Heart right ventricle (tissue), 16 donors: ENCODE results near the gene AXIN1. TPM values are rescaled to one million over a fixed set of nuclear protein-coding genes. Genes with fewer than 3 reads are reported as not detected.
"Not testable (repeated sequence)": the region's sequence is repeated elsewhere in the genome, so short reads cannot be mapped to it uniquely, and the experiment has no call there.

ENCODE experiments used
- ATAC-seq, 8 donors: fragments of 200-7000 bp; cut with Tn5 transposase; one replicate each; pipeline ENCODE4 v1.9.1; 2020; ENCODE audit warnings: mild to moderate bottlenecking in 8 of 8, moderate library complexity in 8 of 8, moderate number of reproducible peaks in 1 of 8
- DNase-seq, 2 donors: peaks; one replicate each; pipeline ENCODE4 v3.0.0-alpha.2; 2020
- H3K27ac ChIP-seq, 10 donors: fragments of 200-600 bp; sonication (generic) in 2 of 10; one replicate each; pipeline versions ENCODE4 v1.5.0 to v1.8.0; 2020 to 2022; ENCODE audit warnings: mild to moderate bottlenecking in 3 of 10
- H3K27me3 ChIP-seq, 7 donors: fragments of 200-600 bp; one replicate each; pipeline ENCODE4 v1.8.0; 2021 to 2022; ENCODE audit warnings: mild to moderate bottlenecking in 2 of 7
- H3K36me3 ChIP-seq, 9 donors: fragments of 200-600 bp; sonication (generic) in 1 of 9; one replicate each; pipeline versions ENCODE4 v1.5.0 to v1.8.0; 2020 to 2022; ENCODE audit warnings: mild to moderate bottlenecking in 2 of 9
- H3K4me1 ChIP-seq, 9 donors: fragments of 200-600 bp; sonication (generic) in 1 of 9; one replicate each; pipeline versions ENCODE4 v1.5.0 to v1.8.0; 2020 to 2022; ENCODE audit warnings: mild to moderate bottlenecking in 4 of 9
- H3K4me3 ChIP-seq, 10 donors: fragments of 200-600 bp; sonication (generic) in 2 of 10; one replicate each; pipeline versions ENCODE4 v1.5.0 to v1.8.0; 2020 to 2022; ENCODE audit warnings: mild to moderate bottlenecking in 7 of 10, moderate library complexity in 2 of 10
- H3K9me3 ChIP-seq, 11 donors: fragments of 200-600 bp in 10 of 11; sonication (generic) in 2 of 11; one replicate each; pipeline versions ENCODE4 v1.5.0 to v1.8.0; 2013 to 2022; ENCODE audit warnings: mild to moderate bottlenecking in 2 of 11, control low read depth in 1 of 11, moderate library complexity in 1 of 11
- CTCF ChIP-seq, 9 donors: fragments of 200-600 bp; sonication (generic) in 2 of 9; IDR thresholded peaks; one replicate each; pipeline versions ENCODE4 v1.5.0 to v1.8.0; 2021 to 2022; ENCODE audit warnings: antibody characterized with exemption in 9 of 9, mild to moderate bottlenecking in 5 of 9, moderate library complexity in 1 of 9
- WGBS, 2 donors: extraction: QIAGEN DNeasy Blood & Tissue Kit; methylation state at CpG; one replicate each; pipeline ENCODE4 v1.1.7; 2013; ENCODE audit warnings: inconsistent platforms in 1 of 2; 5-methylcytosine and 5-hydroxymethylcytosine counted together
- intact Hi-C, 10 donors: fragments of 100-400 bp; cut with DNase I; formaldehyde crosslinking; loops; one replicate each; pipeline versions ENCODE4 v1.11.1 to v1.14.2; 2022
- polyA plus RNA-seq, 2 donors: library from polyadenylated mRNA; stranded (reverse); fragments of 200-250 nt; gene quantifications; one replicate each; pipeline ENCODE4 v1.2.3, GENCODE V29; 2013
- total RNA-seq, 10 donors: library from RNA; stranded (reverse); fragmentation: NEBNext Ultra II Directional in 3 of 10; extraction: Animal tissue kit (Norgen Biotek cat#: 25700) in 3 of 10; gene quantifications; one replicate each; pipeline versions ENCODE4 v1.2.1 to v1.2.4, GENCODE V29; 2021 to 2023
- donor health status: Arrhythmogenic right ventricular cardiomyopathy.
- donor health status: ischemic (EF 13 %, LVEDD 7.1; RV severe dilation, severe dysfunction).
- donor health status: healthy with polysubstance abuse.
- donor health status: DM: no; HTN: yes; CAD: no.
- donor health status: DM: no; HTN: no; CAD: no.
- donor health status: ischemic (EF 25% LVEDD 6.9; RV normal size, moderate dysfunction).
- donor health status: ischemic (EF 25% LVEDD 5.7; RV mildly dilated, moderate dysfunction).
- donor health status: healthy.
- donor health status: DM: yes; HTN: yes; CAD: no.
- donor health status: Ischemic cardiomyopathy.
- donor health status: ischemic (EF 35%, LVEDD 5.7; RV mildly dilated, moderate dysfunction).
- donor health status: nonischemic (EF 11% LVEDD 7.7; RV severe dilation, severe dysfunction).
- donor health status: DM: yes; HTN: yes; CAD: no.
- donor health status: PGD.
- donor health status: ischemic (EF 29% LVEDD 5.4; RV normal size, mild dysfunction).
- donor health status: nonischemic (EF 23%, LVEDD 6.1; RV moderate dilation, normal function).

The AXIN1 gene
- total and polyA plus RNA-seq, 12 donors = 7.7 to 16.1 (median 9.5) TPM

DNA sequence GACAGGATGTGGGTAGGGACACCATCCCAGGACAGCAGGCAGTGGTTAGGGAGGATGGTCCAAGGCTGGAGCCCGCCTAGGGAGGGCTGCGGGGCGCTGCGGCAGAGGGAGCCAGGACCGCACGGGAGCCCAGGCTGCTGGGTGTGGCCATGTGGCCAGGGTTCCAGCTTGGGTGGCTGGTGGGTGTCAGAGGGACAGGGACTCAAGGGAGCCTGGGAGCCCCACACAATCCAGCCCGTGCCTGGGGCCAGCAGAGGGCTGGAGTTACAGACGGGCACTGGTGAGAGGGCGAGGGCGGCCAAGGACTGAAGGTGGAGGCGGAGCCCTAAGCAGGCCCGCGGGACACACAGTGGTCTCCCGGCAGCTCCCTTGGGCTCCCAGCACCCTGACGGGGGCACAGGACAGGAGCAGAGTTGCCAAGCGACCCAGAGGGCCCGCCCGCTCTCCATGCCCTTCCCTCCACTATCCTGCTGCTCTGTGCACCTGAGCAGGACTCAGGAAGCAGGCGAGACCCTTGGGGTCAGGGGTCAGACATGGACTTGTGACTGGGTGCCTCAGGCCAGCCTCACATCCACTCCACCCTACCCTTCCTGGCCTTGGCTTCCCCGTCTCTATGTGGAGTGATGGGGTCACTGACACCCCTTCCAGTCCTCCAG is 10.7 kb upstream of the AXIN1 start:
- WGBS, 2 donors = 55 to 68% methylated on average over 20 of the region's 20 CpGs
- Histone ChIP-seq H3K27me3 (peaks cover 0 to 13% (median 3%) of the 10 kb centered on the region in 7 donors), H3K4me1 (peaks cover 0 to 7% (median 0%) of the 10 kb centered on the region in 9 donors), H3K36me3 (peaks cover 0 to 22% (median 19%) of the 10 kb centered on the region in 9 donors), H3K9me3 (no peaks in the 10 kb centered on the region), H3K27ac (no peak overlapping the region), H3K4me3 (no peak overlapping the region)
- DNase-seq (no peak), ATAC-seq (no peak)
- intact Hi-C loops = loop anchor here in 7 of 10 donors (2.0 to 5.0 kb wide), 3 partner anchors 246 to 256 kb away; no protein-coding TSS in a partner anchor
- TF ChIP-seq CTCF (IDR thresholded peaks at IDR 0.05) = no peak

DNA sequence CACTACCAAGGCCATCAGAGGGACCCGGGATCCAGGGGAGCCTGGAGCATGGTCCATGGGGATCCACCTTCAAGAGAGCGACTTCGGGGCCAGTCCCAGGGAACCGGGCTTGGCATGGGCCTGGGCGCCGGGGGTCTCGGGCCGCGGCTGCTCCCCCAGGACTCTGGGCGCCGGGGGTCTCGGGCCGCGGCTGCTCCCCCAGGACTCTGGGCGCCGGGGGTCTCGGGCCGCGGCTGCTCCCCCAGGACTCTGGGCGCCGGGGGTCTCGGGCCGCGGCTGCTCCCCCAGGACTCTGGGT is 10.1 kb upstream of the AXIN1 start:
- not testable (repeated sequence) for H3K4me1 ChIP-seq, H3K9me3 ChIP-seq, ATAC-seq, DNase-seq, H3K27ac ChIP-seq, H3K4me3 ChIP-seq
- intact Hi-C loops = loop anchor here in 7 of 10 donors (2.0 to 5.0 kb wide), 3 partner anchors 245 to 256 kb away; no protein-coding TSS in a partner anchor
- WGBS, 2 donors = 76 to 88% methylated on average over 12 to 23 of the region's 24 CpGs
- H3K36me3 ChIP-seq = peaks cover 0 to 16% (median 13%) of the 10 kb centered on the region in 9 donors
- H3K27me3 ChIP-seq = peaks cover 0 to 13% (median 3%) of the 10 kb centered on the region in 7 donors

DNA sequence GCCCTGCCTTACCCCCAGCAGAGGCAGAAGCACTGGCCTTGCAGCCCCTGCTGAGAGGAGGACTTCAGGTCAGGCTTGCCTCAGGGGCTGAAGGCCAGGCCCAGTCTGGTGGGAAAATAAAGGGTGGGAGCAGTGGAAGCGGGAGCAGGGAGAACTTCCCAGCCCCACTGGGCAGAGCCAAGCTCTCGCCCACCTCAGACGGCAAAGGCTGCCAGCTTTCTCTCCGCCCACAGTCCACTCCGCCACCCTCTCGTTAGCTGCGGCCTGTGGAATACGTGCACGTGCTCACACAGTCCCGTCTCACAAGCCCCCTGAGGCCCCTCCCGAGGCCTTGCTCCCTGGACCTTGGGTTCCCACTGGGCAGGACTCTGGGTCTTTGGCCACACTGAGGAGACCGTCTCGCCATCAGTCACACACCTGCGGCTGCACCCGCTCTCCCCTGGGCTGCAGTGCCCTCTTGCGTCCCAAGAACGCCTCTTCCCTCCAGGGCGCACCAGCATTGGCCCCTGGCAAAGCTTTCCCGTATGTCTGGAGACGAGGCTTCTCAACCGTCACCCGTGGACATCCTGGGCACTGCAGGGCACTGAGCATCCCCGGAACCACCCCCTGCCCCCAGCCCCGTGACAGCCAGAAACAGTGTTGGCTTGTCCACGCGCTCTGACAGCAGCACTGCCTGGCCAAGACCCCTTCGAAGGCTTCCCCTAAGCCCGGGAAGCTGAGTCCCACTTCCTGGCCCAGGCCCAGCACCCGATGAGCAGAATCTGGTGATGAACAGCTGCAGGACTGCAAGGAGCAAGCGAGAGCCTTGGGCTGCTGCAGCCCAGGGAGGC is 9.6 kb upstream of the AXIN1 start:
- Histone ChIP-seq H3K36me3 (peaks cover 0 to 11% (median 7%) of the 10 kb centered on the region in 9 donors), H3K27ac (no peak overlapping the region), H3K4me3 (no peak overlapping the region), H3K4me1 (peaks cover 0 to 7% (median 0%) of the 10 kb centered on the region in 9 donors), H3K9me3 (no peaks in the 10 kb centered on the region), H3K27me3 (peaks cover 0 to 13% (median 3%) of the 10 kb centered on the region in 7 donors)
- intact Hi-C loops = loop anchor here in 7 of 10 donors (2.0 to 5.0 kb wide), 3 partner anchors 245 to 255 kb away; no protein-coding TSS in a partner anchor
- 26 to 32% methylated on average over 30 of the region's 30 CpGs for WGBS, 2 donors
- ATAC-seq (peak; percentile 68 to 90 (median 83)), DNase-seq (peak; percentile 65 to 73)
- TF ChIP-seq CTCF (IDR thresholded peaks at IDR 0.05) = peak; percentile 58 to 83 (median 72)

DNA sequence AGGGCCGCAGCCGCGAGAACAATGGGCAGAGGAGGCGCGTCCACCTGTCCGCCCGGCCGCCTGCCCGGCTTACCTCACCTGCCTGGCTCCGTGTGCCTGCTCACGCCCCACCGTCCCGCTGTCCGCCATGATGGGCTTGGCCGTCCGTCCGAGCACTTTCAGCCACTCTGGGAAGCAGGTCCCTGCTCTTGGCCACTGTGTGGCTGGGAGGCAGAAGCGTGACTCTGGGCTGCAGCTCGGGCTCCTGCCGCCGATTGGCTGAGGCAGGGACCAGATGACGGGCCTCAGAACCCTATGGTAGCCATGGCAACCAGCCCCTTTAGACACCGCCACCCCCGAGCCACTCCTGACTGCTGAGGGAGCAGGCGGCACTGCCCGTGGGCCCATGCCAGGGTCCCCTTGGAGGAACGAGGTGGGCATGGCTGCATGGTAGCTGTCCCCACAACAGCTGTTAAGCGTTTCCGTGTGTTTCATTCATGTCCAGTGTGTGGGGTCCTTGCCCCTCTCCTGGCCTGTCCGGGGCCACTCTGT is 8.9 kb upstream of the AXIN1 start:
- Histone ChIP-seq H3K27me3 (peaks cover 0 to 13% (median 3%) of the 10 kb centered on the region in 7 donors), H3K9me3 (no peaks in the 10 kb centered on the region), H3K27ac (no peak overlapping the region), H3K4me1 (peaks cover 0 to 7% (median 0%) of the 10 kb centered on the region in 9 donors), H3K4me3 (no peak overlapping the region), H3K36me3 (peaks cover 0 to 4% (median under 1%) of the 10 kb centered on the region in 9 donors)
- ATAC-seq (no peak), DNase-seq (no peak)
- 81% methylated on average over 29 to 30 of the region's 30 CpGs for WGBS, 2 donors
- TF ChIP-seq CTCF (IDR thresholded peaks at IDR 0.05) = no peak
- intact Hi-C loops = loop anchor here in 6 of 10 donors (5.0 kb wide), 2 partner anchors 244 to 254 kb away; no protein-coding TSS in a partner anchor
